ENCODE measurements around the gene UPK1A. TPM values are rescaled to one million over a fixed set of nuclear protein-coding genes. Genes with fewer than 3 reads are reported as not detected.

The UPK1A gene
- total RNA-seq, 1 donor from 2014 or later: not detected

- H3K27ac Mint-ChIP-seq (ENCODE audit: unreplicated experiment): peak overlapping the region; percentile 86
- H3K36me3 Mint-ChIP-seq (ENCODE audit: unreplicated experiment): no peaks in the 10 kb centered on the region
- no peaks in the 10 kb centered on the region for H3K9me3 Mint-ChIP-seq (ENCODE audit: unreplicated experiment)
- peak; percentile 95 for DNase-seq (ENCODE audit: extremely low spot score, unreplicated experiment)
- TF ChIP-seq CTCF (IDR thresholded peaks at IDR 0.05): no peak
- H3K4me3 Mint-ChIP-seq (ENCODE audit: unreplicated experiment): peak overlapping the region; percentile 78
- peaks cover 29% of the 10 kb centered on the region for H3K4me1 Mint-ChIP-seq (ENCODE audit: unreplicated experiment)
- H3K27me3 Mint-ChIP-seq (ENCODE audit: unreplicated experiment): no peaks in the 10 kb centered on the region
Observed at GRCh38 chr19:35644206-35644986, 21.9 kb upstream of the UPK1A start.

- Mint-ChIP-seq H3K4me3 (ENCODE audit: unreplicated experiment) (peak overlapping the region; percentile 78), H3K4me1 (ENCODE audit: unreplicated experiment) (peaks cover 32% of the 10 kb centered on the region), H3K36me3 (ENCODE audit: unreplicated experiment) (no peaks in the 10 kb centered on the region), H3K27me3 (ENCODE audit: unreplicated experiment) (no peaks in the 10 kb centered on the region), H3K27ac (ENCODE audit: unreplicated experiment) (peak overlapping the region; percentile 86), H3K9me3 (ENCODE audit: unreplicated experiment) (no peaks in the 10 kb centered on the region)
- TF ChIP-seq CTCF (IDR thresholded peaks at IDR 0.05): no peak
- DNase-seq (ENCODE audit: extremely low spot score, unreplicated experiment): no peak
Observed at GRCh38 chr19:35644987-35645679, 21.2 kb upstream of the UPK1A start.

- Mint-ChIP-seq H3K27me3 (ENCODE audit: unreplicated experiment) (no peaks in the 10 kb centered on the region), H3K9me3 (ENCODE audit: unreplicated experiment) (no peaks in the 10 kb centered on the region), H3K4me1 (ENCODE audit: unreplicated experiment) (peaks cover 32% of the 10 kb centered on the region), H3K36me3 (ENCODE audit: unreplicated experiment) (peaks cover under 1% of the 10 kb centered on the region), H3K27ac (ENCODE audit: unreplicated experiment) (peak overlapping the region; percentile 86), H3K4me3 (ENCODE audit: unreplicated experiment) (no peak overlapping the region)
- no peak for DNase-seq (ENCODE audit: extremely low spot score, unreplicated experiment)
- no peak for TF ChIP-seq CTCF (IDR thresholded peaks at IDR 0.05)
Observed at GRCh38 chr19:35645680-35646511, 20.4 kb upstream of the UPK1A start.

- Mint-ChIP-seq H3K36me3 (ENCODE audit: unreplicated experiment) (peaks cover 4% of the 10 kb centered on the region), H3K9me3 (ENCODE audit: unreplicated experiment) (no peaks in the 10 kb centered on the region), H3K27me3 (ENCODE audit: unreplicated experiment) (no peaks in the 10 kb centered on the region), H3K4me3 (ENCODE audit: unreplicated experiment) (peak within 1 kb of the TSS; percentile 97), H3K4me1 (ENCODE audit: unreplicated experiment) (peaks cover 34% of the 10 kb centered on the region), H3K27ac (ENCODE audit: unreplicated experiment) (peak within 1 kb of the TSS; percentile 97)
- peak; percentile 95 for DNase-seq (ENCODE audit: extremely low spot score, unreplicated experiment)
- TF ChIP-seq CTCF (IDR thresholded peaks at IDR 0.05): no peak
Observed at GRCh38 chr19:35648017-35648961, 18.0 kb upstream of the UPK1A start, which contains the start of gene COX6B1. Gene COX6B1, plus strand, starts transcription at chr19:35648323. Its CDS starts 2,921 bp downstream, at chr19:35651244.

Measured in osteocyte (in vitro differentiated cells).